LHCN-M2 (cell line): ENCODE data around the gene LPP. TPM values are rescaled to one million over a fixed set of nuclear protein-coding genes. Genes with fewer than 3 reads are reported as not detected.

Source experiments
- DNase-seq: peaks from one replicate; pipeline ENCODE4 v3.0.0-alpha.2; 2012; ENCODE audit warnings: low read depth
- total RNA-seq: library from RNA; depleted of rRNA; stranded (reverse); fragments of >200 nt; gene quantifications from 2 replicates; pipeline ENCODE4 v1.2.3, GENCODE V29; 2014

The LPP gene
- total RNA-seq, 1 experiment from 2014 or later: 39.7 TPM

DNA sequence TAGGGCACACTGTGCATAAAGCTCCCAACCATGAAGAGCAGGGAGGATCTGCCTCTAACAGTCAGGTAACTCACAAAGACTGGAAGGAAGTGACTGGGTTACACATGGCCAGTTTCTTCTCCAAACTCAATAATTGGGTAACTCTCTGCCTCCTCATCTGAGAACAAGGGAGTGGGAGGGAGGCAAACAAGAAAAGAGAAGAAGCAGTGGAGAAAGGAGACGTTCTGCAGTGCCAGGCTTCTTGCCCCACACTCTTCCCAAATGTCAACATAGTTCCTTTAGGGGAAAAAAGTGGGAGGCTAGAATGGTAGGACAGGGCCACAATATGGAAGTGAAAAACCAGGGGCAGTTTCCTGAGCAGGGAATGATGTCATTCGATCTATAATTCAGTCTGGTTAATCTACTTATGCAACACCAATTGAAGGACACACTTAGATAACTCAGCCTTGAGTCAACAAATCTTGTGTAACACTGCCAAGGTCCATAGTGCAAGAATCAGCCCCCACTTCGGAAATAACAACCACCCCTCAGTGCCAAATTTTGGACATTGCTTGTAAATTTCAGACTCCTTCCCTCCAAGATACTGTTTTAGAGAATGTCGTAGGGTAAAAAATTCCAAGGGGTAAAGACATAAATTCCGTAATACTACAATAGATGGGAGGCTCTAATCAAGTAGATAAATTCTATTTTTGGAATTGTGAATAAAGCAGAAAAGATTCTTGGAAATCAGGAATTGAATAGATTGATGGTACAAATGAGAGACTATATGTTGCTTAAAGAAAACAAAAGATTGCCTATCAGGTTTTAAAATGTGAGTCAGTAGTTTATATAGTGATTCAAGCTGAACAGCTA lies 143.0 kb downstream of the LPP start:
- peak; percentile 61 for DNase-seq

DNA sequence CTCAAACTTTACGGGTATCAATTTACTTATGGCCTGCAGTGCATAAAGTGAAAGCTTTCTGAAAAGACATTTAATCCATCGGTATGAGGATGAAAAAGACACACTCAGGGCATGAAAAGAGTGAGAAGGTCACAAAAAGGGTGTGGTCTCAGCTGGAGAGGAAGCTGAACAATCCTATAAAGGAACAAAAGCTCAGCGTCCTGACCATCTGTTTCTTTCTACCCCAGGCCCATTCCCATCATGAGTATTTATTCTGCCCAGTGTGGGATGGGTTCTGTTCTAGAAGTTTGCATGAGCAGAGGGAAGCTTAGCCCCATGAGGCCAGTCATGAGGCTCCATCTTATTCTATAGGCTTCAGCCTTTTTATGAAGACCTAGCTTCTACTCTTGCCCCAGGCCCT lies 144.6 kb downstream of the LPP start:
- no peak for DNase-seq

DNA sequence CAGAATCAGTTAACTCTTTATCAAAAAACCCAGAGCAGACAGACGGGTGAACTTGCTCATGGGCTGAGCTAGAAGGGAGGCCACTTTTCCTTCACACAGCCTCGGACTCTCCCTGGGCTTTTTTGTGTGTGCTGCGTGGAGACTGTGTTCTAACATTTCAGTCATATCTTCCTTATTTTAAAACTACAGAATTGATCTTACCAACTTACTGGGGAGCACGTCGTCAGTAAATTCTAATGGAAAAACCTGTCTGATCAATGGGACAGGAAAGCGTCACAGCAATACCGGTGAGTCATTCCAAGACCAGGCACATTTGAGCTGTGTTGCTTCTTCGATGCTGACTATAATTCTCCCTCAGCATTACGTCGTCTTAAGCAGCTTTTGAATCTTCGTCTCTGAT lies 145.1 kb downstream of the LPP start:
- no peak for DNase-seq

DNA sequence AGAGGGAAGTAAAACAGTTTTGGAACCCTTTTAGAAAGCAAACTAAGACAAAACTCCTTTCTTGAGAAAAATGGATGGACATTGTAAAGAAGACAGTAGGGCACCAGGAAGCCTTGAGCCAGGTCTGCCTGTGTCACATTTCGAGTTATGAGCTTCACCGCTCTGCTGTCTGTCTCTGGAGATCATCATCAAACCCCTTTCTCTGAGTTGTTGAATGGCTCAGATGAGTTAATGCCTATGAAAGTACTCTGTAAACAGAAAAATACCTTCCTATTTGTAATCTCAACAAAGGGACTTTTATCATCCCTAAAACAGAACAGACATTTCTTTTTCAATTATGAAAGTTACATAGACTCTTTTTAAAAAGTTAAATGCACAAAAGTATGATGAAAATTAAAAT lies 145.8 kb downstream of the LPP start:
- DNase-seq: no peak

DNA sequence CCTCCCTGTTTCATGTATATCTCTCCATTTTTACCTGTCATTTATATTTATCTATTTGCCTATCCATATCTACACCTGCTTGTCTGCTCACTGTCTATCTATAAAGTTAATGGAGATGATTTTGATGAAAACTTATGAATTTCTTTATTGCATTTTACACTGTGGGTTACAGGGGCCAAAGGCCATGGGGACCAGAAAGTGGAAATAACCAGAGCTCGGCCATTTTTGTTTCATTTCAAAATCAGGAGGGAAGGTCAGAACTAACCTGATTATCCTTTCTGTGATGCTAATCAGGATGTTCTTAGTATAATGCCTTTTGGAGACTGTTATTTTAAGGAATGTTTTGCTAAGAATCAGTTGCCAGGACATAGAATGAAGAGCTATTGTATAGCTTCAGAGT lies 147.2 kb downstream of the LPP start:
- no peak for DNase-seq

DNA sequence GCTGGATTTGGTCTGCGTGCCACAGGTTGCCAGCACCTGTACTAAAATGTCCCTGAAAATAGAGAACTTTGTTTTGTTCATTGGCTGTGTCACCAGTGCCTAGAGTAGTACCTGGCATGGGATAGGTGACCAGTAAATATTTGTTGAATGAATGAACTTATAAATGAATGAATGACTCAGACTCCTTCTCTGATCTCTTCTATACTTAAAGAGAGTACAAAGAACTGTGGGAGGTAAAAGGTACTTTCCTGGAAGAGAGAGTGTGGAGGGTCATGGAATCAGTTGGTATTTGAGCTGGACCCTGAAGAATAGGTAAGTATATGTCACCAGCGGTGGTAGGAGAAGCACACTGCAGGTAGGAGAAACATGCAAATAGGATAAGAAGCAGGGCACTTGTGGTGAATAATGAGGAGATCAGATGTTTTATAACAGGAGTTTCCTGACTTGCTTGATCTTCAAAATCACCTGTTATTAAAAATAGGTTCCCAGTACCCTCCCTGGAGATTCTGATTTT lies 149.4 kb downstream of the LPP start:
- DNase-seq: no peak

DNA sequence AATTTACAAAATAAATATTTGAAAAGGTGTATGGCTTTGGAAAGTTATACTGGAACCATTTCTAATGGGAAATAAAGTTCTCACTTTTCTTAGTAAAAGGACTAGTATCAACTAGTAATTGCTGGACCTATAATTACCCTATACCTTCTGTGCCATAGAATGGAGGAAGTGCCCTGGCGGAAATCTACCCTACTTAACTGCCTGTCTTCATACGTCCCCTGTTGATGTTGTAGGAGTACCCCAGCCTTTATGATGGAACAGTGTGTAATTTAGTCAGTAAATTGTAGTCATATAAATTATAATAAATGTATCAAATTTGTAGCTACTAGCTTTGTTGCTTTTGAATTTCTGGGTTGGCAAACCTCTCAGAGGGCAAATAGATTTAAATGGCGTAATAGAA lies 149.9 kb downstream of the LPP start:
- DNase-seq: no peak

DNA sequence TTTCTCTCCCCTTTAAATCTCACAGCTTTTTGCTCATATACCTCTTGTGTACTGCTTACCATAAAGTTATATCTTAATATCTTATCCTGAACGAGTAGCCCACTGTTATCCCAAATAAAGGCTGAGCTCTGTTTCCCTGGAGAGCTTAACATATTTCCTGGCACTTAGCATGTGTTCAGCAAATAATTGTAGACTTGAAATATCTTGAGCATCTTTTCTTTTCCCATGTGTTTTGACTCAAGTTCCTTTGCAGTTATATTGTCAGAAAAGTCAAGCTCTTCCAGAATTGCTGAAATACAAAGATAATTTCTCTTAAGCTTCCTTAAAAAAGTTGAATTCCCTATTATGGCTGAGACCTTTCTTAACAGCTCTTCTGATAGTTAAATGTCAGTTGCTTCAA lies 150.5 kb downstream of the LPP start:
- no peak for DNase-seq

DNA sequence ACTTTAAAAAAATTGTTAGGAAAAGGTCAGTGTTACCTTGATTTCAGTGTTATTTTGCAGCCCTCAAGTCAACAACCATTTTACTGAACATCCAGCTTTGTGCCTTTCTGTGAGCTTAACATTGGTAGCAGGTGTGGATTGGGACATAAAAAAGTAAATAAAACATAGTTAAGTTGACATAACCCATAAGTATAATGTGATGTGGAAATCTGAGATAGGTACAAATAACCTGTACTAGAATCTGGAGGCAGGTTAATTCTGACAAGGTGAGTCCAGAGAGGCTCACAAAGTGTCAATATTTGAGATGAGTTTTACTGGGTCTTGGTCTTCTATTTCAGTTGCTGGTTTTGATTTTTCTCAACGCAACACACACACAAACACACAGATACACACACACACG lies 151.3 kb downstream of the LPP start:
- DNase-seq: no peak

DNA sequence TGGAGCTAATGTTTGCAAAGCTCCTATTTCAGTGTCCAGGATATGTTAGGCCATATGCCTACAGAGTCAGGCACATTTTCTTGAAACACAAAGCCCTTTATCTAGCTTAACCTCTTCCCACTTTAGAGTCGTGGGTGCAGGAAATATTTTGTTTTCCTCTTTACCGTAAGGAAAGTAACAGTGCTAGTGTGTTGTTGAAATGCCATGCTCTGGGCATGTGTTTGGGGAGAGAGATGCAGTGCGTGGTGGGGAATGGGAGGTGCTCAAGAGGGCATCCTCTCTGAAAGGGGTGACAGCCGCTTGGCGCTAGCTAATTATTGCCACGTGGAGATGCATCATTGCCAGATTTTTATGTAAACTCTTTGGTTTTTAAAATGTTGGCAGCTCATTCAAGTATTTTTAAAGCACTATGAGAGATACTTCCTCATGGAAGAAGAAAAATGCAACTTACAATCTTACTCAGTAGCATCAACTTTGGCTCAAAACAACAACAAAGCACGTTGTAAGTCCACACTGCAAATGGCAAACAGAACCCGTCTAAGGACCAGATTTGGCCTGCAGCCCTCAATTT lies 152.6 kb downstream of the LPP start:
- DNase-seq: no peak

DNA sequence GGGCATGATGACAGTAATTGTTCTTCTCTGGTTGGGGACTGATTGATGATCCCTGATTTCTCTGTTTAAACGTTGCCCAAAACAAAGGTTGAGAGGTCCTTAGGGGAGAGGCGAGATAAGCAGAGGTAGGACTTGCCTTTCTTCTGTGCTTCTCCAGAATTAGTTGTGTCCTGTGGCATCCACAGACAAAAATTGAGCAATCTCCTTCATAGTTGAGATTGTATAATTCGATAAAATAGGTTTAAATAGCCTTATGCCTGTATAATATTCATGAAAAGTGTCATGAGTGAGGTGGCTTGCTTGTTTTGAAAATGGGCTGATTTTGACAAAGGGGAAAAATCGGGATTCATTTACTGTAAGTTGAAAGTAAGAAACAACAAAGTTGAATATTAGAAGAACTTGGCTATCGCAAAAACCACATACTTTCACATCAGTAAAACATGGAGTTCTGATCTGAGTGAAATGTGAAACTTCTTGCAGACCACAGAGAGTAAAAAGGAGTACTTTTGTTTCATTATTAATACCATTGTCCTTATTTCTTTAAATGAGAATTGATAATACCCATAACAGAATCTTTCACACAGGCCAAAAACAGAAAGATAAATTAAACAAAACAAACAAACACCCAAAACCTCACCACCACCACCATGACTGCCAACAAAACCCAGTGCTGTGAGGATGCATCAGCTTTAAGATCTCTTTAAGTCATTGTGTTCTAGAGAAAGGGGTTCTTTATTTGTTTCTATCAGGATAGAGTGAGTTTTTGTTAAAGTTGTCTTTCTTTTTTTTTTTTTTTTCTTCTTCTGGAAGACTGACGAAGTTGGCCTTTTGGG lies 155.7 kb downstream of the LPP start:
- DNase-seq: no peak

DNA sequence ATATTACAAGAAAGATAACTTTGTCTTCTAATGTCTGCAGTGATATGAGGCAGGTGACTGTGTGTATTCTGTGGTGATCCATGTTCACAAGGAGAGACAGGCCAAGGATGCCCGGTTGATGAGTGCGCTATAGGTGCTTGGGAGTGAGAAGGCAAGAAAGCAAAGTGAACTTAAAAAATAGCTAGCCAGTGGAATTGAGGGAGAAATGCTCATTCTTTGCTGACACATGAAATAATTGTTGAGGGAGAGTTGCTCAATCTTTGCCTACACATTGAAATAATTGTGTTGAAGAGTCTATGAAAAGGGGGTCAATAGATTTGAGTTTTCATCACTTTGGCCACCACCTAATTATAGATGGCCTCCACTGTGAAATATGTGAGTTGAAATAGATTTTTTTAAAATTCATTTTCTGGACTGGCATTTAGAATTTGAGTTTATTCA lies 156.3 kb downstream of the LPP start:
- no peak for DNase-seq

DNA sequence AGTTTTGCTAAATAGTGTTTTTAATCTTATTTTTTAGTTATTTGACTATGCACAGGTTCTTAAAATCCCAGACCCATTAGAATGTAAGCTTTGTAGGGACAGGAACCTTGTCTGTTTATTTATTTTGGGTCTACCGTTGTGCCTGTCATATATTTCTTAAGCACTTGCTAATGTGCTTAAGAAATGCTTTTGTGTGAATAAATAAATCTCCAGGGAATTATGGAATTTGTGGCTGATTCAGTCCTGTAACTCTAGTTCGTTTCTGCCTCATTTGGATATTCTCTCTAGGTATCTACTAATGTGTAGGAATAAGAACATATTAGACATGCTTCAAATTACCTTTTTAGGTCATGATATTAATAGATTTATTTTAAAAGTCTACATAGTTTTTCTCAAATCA lies 161.6 kb downstream of the LPP start:
- peak; percentile 53 for DNase-seq

DNA sequence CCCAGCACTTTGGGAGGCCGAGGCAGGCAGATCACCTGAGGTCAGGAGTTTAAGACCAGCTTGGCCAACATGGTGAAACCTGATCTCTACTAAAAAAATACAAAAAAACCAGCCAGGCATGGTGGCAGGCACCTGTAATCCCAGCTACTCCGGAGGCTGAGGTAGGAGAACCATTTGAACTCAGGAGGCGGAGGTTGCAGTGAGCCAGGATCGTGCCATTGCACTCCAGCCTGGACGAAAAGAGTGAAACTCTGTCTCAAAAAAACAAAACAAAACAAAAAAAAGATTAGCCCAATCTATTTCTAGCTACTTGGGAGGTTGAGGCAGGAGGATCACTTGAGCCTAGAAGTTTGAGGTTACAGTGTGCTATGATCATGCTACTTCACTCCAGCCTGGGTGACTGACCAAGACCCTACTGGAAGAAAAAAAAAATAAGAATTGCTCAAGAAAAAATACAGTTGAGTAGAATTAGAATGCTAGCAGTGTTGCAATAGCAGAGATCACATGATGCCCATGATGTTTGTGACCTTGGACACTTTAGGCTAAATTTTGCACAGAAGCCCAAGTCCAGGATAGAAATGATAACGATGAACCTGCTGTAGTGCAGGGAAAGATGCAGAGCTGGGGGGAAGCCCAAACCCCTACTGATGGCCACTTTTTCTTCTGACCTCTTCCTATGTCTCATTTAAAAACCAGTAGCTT lies 162.2 kb downstream of the LPP start:
- DNase-seq: peak; percentile 25

DNA sequence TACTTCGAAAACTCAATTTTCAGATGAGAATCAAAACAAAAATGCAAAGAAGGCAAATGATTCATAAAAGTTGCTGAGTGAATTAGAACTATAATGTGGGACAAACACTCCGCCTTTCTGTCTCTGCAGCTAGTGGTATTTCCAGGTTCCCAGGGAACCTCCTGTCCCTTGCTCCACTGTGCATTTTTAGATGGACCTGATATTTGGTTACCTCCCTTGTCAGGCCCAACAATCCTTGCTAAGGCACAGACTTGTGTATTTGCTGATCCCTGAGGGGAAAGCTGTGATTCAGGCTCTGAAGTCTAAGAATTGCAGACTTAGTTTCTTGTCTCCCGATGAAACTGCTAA lies 162.7 kb downstream of the LPP start:
- no peak for DNase-seq

DNA sequence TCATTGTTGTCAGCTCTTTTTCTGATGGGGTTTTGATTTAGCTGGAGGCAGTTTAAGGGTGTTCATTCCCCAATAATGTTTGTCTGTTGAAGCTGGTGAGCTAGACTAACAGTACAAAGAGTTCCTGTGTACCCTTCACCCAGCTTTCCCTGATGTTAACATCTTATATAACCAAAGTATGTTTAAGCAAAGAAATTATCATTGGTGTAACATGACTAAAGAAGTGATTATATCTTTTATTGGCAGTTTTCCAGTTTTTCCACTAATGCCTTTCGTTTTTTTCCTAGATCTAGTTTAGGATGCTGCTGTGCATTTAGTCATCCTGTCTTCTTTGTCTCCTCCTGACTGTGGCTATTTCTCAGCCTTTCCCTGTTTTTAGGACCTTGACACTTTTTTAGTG lies 165.6 kb downstream of the LPP start:
- DNase-seq: peak; percentile 50

DNA sequence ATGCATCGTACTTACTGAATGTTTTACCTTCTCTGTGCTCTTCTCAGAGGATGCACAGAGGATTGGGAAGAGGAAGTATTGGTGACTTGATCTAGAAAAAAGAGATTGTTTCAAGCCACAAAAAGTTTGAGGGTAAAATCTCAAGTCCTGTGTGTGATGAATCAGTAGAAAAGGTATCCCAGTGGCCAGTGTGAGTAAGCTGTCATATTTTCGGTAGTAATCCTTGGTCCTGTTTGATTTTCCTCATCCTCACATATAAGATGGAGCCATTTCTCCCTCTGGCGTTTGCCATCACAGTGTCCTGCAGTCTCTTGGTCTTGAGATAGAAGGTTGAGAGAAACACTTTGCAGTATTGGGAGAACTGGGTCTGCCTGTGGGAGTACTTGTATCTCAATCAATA lies 166.8 kb downstream of the LPP start:
- peak; percentile 91 for DNase-seq

DNA sequence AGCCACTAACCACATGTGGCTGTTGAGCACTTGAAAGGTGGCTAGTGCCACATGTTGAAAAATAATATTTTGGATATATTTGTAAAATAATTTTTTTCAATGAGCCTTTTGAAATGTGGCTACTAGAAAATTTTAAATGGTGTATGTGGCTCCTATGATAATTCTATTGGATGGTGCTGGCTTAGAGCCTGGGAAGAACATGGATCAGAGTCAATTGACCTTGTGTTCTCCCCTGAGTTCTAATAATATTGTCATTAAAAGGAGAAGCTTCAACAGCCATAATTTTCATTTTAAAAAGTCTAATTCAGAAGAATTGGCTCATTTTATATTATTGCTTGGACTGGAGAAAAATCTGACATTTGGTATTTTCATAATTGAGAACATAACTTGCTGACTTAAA lies 167.3 kb downstream of the LPP start:
- no peak for DNase-seq

DNA sequence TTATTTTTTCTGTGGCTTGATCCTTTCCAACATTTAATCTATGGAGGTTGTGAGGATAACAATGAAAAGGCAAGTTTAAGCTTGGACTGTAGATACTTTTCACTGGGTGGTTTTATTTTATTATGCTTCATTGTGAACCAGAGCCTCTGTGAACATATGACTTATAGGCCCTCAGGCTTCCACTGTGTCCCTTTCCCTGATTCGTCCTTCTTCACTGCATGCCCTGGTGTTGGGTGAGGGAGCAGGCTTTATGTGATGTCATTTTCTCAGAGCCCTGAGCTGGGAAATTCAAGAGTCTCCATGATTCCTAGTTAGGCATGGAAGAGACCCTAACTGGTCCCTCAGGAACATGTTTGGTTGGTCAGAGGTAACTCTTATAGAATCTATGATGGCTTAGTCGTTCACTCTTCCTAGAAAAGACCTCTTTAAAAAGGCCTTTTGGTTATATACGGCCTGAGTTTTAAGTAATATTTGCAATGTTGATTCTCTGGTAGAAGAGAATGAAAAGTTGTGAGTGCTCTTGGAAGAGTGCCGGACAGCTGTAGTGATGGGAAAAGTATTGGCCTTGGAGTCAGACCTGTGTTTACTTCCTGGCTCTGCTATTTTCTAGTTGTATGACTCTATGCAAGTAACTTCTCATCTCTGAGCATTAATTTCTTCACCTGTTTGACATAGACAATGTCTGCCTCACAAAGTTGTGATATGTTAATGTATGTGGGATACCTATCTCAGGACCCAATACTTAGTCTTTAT lies 168.4 kb downstream of the LPP start:
- no peak for DNase-seq

DNA sequence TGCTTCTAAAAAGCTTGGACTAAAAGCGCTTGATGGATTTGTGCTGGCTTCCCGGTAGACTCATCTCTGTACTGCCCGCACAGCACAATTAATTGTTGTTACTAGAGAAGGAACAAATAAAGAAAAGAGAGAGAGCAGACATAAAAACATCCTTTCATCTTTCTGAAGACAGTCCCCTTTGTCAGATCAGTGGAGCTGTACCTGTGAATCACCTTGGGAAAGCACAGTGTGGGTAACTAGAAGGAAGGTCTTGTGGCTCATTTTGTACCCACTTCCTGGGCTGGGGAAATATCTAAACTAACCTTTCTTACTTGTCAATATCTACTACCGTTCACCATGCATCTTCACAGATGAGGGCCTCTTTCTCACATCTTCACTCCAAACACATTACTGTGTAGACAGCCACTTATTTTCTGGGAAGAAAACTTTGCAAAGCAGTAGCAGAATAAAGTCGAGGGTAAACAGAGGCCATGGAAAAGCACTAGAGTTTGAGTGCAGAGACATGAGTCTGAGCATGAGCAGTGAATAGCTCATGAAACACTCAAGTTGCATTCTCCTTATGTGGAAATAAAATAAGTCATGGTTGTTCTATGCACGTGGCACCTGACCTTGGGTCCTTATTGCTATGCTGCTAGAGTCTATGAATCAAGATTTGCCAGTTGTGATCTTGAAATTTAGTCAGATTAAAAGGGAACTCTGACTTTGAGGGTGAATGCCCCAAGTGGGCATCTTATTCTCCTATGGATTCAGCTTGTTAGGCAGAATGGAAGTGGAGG lies 169.3 kb downstream of the LPP start:
- DNase-seq: no peak
